HG03521 (cell line): ENCODE data around the gene TMEM170B.

Experiments used
- ATAC-seq: cut with Tn5 transposase; IDR thresholded peaks from one replicate; pipeline ENCODE4 v1.9.1; 2021; ENCODE audit warnings: mild to moderate bottlenecking, moderate library complexity; ENCODE audit not compliant: unreplicated experiment

TMEM170B gene

DNA sequence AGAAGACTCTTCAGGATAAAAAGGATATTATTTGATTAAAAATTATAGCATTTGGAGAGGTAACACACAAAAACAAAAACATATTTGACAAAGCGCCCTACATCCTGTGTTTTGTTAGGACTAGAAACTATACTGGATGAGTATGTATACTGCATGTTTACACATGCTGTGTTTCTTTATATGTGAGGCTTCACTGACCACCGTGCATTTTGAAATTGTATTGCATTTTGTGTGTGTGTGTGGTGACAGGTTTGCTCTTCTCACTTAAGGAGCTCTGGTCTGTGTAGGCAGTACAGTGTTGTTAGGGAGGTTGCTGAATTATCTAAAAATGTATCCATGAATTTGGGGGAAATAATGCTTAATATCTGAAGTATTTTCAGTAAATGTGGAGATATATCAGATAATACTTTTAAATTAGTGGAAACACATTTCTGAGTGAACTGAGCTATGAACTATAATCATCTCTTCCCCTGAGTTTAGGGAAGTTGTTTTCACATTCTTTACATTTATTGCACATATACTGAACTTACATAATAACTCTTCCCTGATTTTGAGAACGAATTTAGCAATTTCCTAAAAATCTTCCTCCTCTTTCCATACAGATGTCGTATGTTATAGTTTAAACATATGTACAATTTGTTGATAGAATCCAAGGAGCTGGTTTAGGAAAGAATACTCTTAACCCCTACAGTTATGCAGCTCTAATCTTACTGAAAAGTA is 43.3 kb downstream of the TMEM170B start:
- no peak for ATAC-seq

GRCh38 chr6:11584244-11584643 is 46.7 kb downstream of the TMEM170B start:
- no peak for ATAC-seq

- ATAC-seq, result no peak
Observed at GRCh38 chr6:11585426-11586016, 48.0 kb downstream of the TMEM170B start.

DNA sequence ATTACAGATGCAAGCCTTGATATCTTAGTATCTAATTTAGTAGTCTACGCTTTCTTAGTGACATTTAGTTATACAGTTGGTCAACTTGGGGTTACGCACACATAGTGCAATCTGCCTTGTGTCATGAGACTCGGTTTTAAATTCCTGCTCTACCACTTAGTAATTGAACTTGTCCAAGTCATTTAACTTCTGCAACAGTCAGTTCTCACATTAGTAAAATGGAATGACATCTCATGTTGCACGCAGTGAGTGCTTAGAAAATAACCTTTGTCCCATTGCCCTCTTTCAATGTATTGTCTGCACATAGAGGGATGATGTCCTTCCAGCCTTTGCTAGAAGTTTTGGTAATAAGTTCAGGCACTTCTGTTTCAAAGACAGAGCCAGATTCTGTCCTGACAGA is 48.6 kb downstream of the TMEM170B start:
- ATAC-seq, result no peak

GRCh38 chr6:11586536-11586935 is 49.0 kb downstream of the TMEM170B start:
- no peak for ATAC-seq

DNA sequence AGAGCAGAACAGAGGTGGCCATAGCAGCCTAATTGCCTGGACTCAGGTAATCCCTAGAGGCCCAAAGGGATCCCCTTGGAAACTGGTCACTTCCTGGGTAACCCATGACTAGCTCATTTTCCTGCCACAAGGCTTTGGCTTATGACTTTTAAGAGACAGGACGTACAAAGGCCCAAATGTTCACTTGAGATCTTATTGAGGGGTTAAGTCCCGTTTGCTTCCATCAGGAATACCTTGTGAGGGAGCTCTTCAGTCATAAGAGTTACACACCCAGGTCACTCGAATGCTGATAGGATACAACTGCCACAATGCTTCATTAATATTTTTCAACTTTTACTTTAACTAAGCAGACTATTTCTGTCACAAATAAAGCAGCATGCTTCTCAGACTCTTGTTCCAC is 51.7 kb downstream of the TMEM170B start:
- ATAC-seq, result no peak

GRCh38 chr6:11592294-11592906 is 54.9 kb downstream of the TMEM170B start:
- ATAC-seq, result no peak

GRCh38 chr6:11593096-11593495 is 55.5 kb downstream of the TMEM170B start:
- no peak for ATAC-seq

- ATAC-seq, result no peak
Observed at GRCh38 chr6:11595903-11596302, 58.4 kb downstream of the TMEM170B start.

- ATAC-seq, result no peak
Observed at GRCh38 chr6:11596640-11597237, 59.2 kb downstream of the TMEM170B start.

GRCh38 chr6:11598687-11599086 is 61.1 kb downstream of the TMEM170B start:
- ATAC-seq, result no peak

DNA sequence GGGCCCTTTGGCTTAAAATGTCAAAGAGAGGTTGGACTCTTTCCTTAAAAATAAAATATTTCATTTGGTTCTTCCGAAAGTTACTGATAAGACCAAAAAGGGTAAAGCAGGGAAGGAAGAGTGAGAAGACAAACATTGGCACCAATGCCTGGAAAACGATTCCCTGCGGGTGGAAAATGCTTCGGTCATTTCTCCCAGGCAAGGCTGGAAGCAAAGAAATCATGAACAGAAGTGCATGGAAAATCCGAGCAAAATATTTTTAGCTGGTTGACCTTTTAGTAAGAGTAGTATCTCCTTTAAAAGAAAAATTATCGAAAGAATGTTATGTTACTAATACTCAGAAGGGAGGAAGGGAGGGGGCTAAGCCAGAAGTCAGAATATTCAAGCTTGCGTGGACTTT is 62.7 kb downstream of the TMEM170B start:
- ATAC-seq, result no peak

GRCh38 chr6:11601776-11602605 is 64.4 kb downstream of the TMEM170B start:
- ATAC-seq, result no peak

GRCh38 chr6:11604215-11604614 is 66.7 kb downstream of the TMEM170B start:
- no peak for ATAC-seq

GRCh38 chr6:11604836-11605506 is 67.4 kb downstream of the TMEM170B start:
- ATAC-seq, result no peak

GRCh38 chr6:11605507-11605905 is 68.0 kb downstream of the TMEM170B start:
- ATAC-seq, result no peak

DNA sequence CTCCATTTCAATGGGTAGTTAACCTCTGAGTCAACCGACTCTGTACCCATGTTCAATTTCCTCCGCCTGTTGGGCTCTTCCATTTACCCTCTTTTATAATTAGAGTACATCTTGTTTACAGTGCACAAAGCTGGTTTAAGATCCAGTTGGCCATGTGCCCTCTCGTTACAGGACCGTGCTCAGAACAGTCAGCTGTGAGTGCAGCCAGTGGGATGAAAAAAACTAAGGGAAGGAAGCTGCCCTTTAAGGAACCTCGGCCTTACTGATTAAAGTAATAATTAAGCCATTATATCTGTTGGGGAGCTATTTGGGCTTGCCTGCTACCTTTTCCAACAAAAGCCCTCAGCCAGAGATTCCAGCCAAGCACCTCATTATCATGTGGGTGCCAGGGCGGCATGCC is 68.8 kb downstream of the TMEM170B start:
- ATAC-seq, result no peak

- ATAC-seq, result no peak
Observed at GRCh38 chr6:11607383-11607782, 69.8 kb downstream of the TMEM170B start.

DNA sequence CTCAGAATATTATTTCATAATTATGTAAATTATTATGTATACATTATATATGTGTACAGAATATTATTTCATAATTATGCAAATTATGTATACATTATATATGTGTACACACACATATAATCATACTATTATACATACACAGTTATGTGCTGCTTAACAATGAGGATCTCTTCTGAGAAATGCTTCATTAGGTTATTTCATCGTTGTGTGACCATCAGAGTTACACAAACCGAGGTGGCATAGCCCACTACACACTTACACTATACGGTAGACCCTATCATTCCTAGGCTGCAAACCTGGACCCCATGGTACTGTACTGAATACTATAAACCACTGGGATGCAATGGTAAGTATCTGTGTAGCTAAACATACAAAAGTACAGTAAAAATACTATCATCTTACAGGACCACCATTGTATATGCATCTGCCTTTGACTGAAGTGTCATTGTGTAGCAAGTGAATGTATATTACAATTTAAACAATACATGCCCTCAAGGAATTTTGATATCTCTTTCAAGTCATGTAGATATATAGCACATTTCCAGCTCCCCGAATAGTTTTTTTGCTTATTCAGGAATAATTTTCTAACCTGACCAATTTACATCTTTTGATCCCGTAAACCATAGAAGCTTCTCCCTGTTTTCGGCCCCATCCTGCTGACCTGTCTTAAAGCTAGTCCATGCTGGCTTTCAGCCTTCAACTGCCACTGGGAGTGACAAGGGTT is 71.2 kb downstream of the TMEM170B start:
- no peak for ATAC-seq
